A172 (cell line): Measurements from ENCODE around the gene C10orf62. TPM values are rescaled to one million over a fixed set of nuclear protein-coding genes. Genes with fewer than 3 reads are reported as not detected.
A peak's percentile ranks its signal among the peaks of the same experiment; 100 is the strongest.
"Not testable (repeated sequence)": the region's sequence is repeated elsewhere in the genome, so short reads cannot be mapped to it uniquely, and the experiment has no call there.

Source experiments
- DNase-seq: peaks from one replicate; pipeline ENCODE4 v3.0.0-alpha.2; 2015; ENCODE audit warnings: low spot score
- total RNA-seq: library from RNA; depleted of rRNA; stranded (reverse); fragments of >200 nt; shearing (Covaris generic); gene quantifications from 2 replicates; pipeline ENCODE4 v1.2.3, GENCODE V29; 2014

The C10orf62 gene
- total RNA-seq, 1 experiment from 2014 or later: not detected

- DNase-seq: peak; percentile 59
Observed at GRCh38 chr10:97564776-97565175, 24.7 kb upstream of the C10orf62 start.

GRCh38 chr10:97566336-97566996 is 23.1 kb upstream of the C10orf62 start:
- DNase-seq: no peak

DNA sequence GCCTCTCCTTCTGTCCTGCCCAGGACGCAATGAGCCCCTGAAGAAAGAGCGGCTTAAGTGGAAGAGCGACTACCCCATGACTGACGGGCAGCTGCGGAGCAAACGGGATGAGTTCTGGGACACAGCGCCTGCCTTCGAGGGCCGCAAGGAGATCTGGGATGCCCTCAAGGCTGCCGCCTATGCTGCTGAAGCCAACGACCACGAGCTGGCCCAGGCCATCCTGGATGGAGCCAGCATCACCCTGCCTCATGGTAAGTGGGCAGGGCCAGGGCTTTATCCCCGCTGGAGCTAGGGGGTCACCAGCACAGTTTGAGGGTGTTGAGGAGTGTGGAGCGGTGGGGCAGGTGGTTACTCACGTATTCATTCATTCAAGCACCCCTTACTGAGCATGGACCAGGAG is 21.6 kb upstream of the C10orf62 start:
- DNase-seq: no peak

- DNase-seq: no peak
Observed at GRCh38 chr10:97570146-97570788, 19.3 kb upstream of the C10orf62 start.

DNA sequence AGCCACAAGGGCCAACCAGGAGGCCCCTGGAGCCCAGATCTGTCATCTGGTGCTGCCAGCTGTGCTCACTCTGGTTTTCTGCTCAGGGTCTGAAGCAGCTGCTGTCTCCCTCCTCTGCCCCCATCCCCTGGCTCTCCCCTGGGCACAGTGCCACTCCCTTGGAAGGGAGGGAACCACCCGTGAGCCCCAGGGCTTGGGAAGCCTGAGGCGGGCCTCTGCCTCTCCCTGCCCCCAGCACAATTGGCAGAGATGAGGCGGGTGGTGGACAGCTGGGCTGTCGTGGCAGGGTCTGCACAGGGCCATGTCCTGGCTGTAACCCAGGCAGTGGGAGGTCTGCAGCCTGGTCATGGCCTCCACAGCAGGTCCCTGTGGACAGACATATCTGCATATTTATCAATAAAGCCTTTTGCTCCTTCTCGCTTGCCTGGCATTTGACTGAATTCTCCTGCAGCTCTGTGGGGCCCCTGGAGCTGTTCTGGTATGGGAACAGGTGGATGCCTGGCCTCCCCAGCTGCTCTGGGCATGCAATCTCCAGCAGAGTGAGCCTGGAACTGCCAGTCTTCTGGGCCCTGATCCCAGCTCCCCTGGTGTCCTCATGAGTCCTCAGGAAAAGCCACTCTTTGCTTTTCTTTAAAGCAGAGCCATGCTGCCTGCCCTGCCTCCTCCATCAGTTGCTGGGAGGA is 18.6 kb upstream of the C10orf62 start:
- DNase-seq: no peak

DNA sequence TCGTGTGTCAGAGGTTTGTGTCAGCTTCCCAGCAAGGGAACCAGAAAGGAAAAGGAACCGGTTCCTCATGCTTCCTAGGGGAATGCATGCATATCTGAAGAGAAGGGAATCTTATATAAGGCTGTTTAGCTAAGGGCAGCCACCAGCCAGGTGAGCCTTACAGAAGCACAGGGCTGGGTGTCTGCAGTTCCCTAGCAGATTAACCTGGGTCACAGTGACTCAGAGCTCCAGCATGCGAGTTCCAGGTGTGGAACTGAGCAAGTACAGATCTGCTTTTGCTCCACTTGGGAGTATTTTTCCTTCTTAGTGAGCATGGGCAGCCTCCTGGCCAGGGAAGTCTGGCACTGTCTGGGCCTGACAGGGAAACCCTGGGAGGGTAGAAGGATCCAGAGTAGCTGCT is 17.9 kb upstream of the C10orf62 start:
- peak; percentile 16 for DNase-seq

- peak; percentile 86 for DNase-seq
Observed at GRCh38 chr10:97572214-97572989, 17.1 kb upstream of the C10orf62 start, which contains the start of gene ANKRD2. TSS of gene ANKRD2 (plus strand) at chr10:97572779. CDS start at chr10:97572789, 10 bp downstream.

DNA sequence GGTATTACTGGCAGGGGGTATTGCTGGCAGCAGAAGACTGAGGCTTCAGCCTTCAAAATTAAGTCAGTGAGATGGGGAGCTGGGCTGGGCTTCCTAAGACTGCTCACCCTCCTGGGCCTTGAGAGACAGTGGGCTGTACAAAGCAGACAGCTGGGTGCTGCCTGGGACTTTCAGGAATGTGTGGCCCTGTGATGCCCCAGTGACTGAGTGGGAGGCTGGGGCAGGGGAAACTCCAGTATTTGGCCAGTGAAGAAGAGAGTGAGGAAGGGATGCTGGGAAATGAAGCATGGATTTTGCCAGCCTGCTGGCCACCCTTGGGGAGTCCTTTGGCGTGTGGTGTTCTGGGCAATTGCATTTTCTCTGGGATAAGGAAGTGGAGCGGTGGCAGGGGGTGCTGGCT is 16.5 kb upstream of the C10orf62 start:
- peak; percentile 40 for DNase-seq

DNA sequence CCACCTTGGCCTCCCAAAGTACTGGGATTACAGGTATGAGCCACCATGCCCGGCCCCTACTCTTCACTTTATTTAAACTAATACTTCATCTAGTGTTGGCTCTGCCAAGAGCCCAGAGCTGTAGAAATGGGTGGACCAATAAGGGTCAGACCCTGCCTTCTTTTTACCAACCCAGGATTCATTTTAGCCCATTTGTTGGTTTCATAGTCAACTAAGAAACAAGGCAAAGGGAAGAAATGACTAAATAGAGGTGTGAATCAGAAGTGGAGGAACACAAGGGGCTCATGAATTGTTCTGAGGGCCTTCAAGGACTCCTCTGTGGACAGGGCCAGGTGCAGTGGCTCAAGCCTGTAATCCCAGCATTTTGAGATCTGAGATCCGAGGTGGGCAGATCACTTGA is 15.8 kb upstream of the C10orf62 start:
- no peak for DNase-seq

- peak; percentile 100 for DNase-seq
Observed at GRCh38 chr10:97574374-97575126, 15.0 kb upstream of the C10orf62 start.

GRCh38 chr10:97575127-97575668 is 14.3 kb upstream of the C10orf62 start:
- no peak for DNase-seq

- DNase-seq: not testable (repeated sequence)
Observed at GRCh38 chr10:97576487-97576886, 13.0 kb upstream of the C10orf62 start.

GRCh38 chr10:97577701-97578100 is 11.8 kb upstream of the C10orf62 start:
- DNase-seq: no peak

DNA sequence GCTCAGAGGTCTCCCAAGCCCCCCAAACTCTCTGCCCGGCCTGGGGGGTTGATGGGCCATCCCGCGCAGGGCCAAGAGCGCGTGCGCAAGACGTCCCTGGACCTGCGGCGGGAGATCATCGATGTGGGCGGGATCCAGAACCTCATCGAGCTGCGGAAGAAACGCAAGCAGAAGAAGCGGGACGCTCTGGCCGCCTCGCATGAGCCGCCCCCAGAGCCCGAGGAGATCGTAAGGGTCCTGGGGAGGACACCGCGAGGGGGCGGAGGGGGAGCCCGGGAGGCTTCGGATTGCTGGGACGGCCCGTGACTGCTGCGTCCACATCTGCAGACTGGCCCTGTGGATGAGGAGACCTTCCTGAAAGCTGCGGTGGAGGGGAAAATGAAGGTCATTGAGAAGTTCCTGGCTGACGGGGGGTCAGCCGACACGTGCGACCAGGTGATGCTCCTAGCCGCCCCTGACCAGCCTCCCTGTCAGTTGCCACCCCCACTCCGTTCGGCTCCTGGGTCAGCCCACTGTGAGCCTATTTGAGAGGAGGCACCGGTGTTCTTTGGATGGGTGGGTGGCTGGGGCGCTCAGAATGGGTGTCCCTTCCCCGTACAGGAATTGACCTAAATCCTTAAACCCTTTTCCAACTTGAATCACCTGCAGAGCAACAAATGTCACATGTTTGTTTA is 11.2 kb upstream of the C10orf62 start:
- no peak for DNase-seq

DNA sequence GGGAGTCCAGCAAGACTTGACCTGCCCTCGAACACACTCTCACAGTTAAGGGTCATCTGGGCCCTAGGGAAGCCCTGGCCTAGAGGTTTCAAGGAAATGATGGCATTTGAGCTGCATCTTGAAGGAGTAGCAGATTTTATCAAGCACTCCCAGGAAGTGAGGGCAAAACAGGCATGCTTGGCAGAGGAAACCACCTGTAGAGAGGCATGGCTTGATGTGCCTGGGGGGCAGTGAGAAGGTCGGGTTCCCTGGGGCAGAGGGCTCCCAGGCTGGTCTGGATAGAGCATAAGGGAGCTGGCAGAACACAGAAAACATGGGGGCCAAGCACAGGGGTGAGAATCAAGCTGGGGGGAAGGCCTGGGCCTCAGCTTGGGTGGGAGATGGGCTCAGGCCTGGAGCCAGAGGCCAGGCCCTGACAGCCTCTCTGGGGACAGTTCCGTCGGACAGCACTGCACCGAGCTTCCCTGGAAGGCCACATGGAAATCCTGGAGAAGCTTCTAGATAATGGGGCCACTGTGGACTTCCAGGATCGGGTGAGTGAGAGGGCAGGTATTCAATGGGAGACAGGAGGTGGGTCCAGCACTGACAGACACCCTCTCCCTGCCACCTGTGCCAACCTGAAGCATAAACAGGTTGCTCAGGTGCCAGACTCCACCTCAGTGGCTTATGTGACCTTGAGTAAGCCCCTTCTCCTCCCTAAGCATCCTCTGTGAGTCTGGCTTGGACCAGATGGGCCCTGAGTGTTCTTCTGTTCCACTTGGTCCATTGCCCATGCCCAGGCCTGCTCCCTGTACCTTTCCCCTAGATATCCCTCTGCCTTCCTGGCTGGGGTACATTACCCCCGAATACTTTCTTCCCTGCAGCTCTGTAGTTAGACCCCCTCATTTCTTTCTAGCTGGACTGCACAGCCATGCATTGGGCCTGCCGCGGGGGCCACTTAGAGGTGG is 8.8 kb upstream of the C10orf62 start:
- no peak for DNase-seq

- no peak for DNase-seq
Observed at GRCh38 chr10:97582169-97582568, 7.4 kb upstream of the C10orf62 start.

DNA sequence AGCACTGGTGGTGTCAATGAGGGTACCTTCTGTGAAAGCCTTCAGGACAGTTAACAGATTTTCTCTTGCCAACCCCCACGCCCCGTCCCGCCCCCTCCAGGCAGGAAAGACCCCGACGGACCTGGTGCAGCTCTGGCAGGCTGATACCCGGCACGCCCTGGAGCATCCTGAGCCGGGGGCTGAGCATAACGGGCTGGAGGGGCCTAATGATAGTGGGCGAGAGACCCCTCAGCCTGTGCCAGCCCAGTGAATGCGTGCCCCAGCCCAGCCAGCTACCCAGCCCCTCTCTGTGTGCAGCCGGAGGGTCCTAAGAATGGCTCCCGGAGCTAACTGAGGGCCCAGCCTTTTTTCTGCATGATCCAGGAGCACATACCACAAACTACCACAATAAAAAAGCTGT is 6.0 kb upstream of the C10orf62 start:
- no peak for DNase-seq

DNA sequence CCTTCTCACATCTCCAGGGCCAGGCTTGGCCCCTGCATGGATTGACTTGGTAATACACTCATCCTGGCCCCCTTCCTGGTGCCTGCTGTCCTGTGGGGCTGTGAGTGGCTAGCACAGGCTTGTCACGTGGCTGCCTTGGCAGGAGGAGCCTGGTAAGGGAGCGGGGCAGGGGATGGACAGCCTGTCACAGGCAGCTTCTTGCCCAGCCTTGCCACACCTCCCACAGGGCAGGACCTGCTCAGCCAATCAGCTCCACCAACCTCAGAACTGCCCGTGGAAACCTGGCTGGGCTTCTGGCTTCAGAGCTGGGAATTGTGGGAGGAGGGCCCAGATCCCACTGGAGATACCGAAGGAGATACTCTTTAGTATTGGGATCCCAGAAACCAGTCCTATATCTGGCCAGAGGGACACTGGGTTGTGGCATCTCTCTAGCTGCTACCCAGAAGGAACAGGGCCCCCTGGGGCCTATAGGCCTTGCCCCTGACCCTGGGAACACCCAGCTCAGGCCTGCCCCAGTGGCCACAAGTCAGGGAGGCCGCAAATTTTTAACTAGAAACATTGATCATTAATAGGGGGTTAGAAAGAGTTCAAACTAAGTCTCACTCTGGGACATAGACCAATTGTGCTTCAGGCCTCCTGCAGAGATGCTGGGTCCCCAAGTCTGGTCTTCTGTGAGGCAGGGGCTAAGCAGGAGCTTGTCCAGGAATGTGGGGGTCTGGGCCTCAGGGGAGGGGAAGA is 5.3 kb upstream of the C10orf62 start, which contains the start of gene HOGA1:
Gene HOGA1 (plus strand): TSS at position 330 of the 738 bp plus-strand sequence. CDS start 315 bp downstream, at position 645.
- DNase-seq: peak; percentile 95
